HG02763 (cell line): ENCODE measurements around the gene VASN.
A peak's percentile ranks its signal among the peaks of the same experiment; 100 is the strongest.
"Not testable (repeated sequence)": the region's sequence is repeated elsewhere in the genome, so short reads cannot be mapped to it uniquely, and the experiment has no call there.

Source experiments
- ATAC-seq: cut with Tn5 transposase; IDR thresholded peaks from one replicate; pipeline ENCODE4 v1.9.1; 2021; ENCODE audit warnings: mild to moderate bottlenecking, moderate library complexity; ENCODE audit not compliant: unreplicated experiment

Gene VASN

GRCh38 chr16:4336701-4337539 lies 34.7 kb upstream of the VASN start:
- ATAC-seq: no peak

GRCh38 chr16:4337540-4338088 lies 34.0 kb upstream of the VASN start:
- ATAC-seq: no peak

GRCh38 chr16:4338125-4338582 lies 33.5 kb upstream of the VASN start:
- no peak for ATAC-seq

- no peak for ATAC-seq
Observed at GRCh38 chr16:4338712-4339299, 32.8 kb upstream of the VASN start.

GRCh38 chr16:4339455-4339854 lies 32.2 kb upstream of the VASN start:
- ATAC-seq: no peak

- ATAC-seq: no peak
Observed at GRCh38 chr16:4339909-4340308, 31.7 kb upstream of the VASN start.

GRCh38 chr16:4340443-4340842 lies 31.2 kb upstream of the VASN start:
- no peak for ATAC-seq

- no peak for ATAC-seq
Observed at GRCh38 chr16:4341250-4341649, 30.4 kb upstream of the VASN start.

GRCh38 chr16:4342866-4343744 lies 28.5 kb upstream of the VASN start:
- ATAC-seq: no peak

GRCh38 chr16:4344300-4344982 lies 27.2 kb upstream of the VASN start:
- not testable (repeated sequence) for ATAC-seq

- ATAC-seq: no peak
Observed at GRCh38 chr16:4344983-4345835, 26.4 kb upstream of the VASN start.

- ATAC-seq: no peak
Observed at GRCh38 chr16:4345836-4346781, 25.5 kb upstream of the VASN start.

- no peak for ATAC-seq
Observed at GRCh38 chr16:4347010-4347409, 24.6 kb upstream of the VASN start.

- no peak for ATAC-seq
Observed at GRCh38 chr16:4347765-4348509, 23.7 kb upstream of the VASN start.

GRCh38 chr16:4349332-4349731 lies 22.3 kb upstream of the VASN start:
- ATAC-seq: no peak

- no peak for ATAC-seq
Observed at GRCh38 chr16:4350365-4350786, 21.3 kb upstream of the VASN start.

- ATAC-seq: peak; percentile 91
Observed at GRCh38 chr16:4350787-4351659, 20.6 kb upstream of the VASN start, which contains the start of gene PAM16. Gene PAM16 (minus strand): TSS chr16:4351321. CDS start chr16:4351234, 87 bp downstream.
